ENCODE measurements around the gene DGKD.

DGKD gene

DNA sequence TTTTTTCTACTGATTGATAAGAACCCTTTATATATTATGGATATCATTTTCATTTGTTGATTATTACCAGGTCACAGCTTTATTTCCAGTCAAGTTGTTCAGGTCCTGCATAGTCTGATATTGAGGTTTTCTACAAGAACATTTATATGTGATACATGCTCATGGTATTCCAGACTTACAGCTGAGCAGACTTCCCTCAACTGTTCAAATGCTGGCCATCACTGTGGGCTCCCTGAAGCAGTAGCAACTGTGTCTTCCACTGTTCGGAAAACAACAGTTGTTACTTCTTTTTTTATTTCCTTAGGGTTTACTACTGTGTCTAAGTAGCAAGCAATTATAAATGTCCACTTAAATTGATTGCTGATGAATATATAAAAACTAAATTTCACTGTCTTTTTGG lies 79.5 kb downstream of the DGKD start:
- TF ChIP-seq, protein P1, sequence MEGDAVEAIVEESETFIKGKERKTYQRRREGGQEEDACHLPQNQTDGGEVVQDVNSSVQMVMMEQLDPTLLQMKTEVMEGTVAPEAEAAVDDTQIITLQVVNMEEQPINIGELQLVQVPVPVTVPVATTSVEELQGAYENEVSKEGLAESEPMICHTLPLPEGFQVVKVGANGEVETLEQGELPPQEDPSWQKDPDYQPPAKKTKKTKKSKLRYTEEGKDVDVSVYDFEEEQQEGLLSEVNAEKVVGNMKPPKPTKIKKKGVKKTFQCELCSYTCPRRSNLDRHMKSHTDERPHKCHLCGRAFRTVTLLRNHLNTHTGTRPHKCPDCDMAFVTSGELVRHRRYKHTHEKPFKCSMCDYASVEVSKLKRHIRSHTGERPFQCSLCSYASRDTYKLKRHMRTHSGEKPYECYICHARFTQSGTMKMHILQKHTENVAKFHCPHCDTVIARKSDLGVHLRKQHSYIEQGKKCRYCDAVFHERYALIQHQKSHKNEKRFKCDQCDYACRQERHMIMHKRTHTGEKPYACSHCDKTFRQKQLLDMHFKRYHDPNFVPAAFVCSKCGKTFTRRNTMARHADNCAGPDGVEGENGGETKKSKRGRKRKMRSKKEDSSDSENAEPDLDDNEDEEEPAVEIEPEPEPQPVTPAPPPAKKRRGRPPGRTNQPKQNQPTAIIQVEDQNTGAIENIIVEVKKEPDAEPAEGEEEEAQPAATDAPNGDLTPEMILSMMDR (IDR thresholded peaks at IDR 0.05), result no peak

DNA sequence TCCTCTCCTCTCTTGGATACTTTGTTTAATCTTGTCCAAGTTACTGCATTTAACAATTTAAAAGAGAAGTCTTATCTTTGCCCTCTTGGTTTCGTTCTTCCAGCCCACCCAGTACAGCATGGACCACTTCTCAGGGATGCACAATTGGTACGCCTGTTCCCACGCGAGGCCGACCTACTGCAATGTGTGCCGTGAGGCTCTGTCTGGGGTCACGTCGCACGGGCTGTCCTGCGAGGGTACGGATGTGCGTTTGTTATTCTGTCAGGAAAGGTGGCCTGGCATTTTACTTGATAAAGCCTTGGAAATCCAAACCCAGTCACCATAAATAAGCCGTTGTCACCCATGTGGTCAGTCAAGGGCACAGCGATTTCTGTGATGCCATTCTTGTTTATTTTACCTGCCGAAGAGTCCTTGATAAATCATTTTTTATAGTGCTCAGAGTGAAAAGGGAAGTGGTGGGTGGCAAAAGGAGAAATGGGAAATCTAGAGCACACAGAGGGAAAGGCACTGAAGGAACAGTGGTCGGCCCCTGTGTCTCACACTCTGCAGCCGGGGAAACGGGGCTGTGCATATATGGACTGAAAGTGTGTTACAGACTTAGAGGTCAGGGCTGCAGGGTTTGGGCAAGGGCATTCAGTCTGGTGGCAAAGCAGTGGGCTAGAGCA lies 80.5 kb downstream of the DGKD start:
- TF ChIP-seq, protein P1 (IDR thresholded peaks at IDR 0.05), result no peak

DNA sequence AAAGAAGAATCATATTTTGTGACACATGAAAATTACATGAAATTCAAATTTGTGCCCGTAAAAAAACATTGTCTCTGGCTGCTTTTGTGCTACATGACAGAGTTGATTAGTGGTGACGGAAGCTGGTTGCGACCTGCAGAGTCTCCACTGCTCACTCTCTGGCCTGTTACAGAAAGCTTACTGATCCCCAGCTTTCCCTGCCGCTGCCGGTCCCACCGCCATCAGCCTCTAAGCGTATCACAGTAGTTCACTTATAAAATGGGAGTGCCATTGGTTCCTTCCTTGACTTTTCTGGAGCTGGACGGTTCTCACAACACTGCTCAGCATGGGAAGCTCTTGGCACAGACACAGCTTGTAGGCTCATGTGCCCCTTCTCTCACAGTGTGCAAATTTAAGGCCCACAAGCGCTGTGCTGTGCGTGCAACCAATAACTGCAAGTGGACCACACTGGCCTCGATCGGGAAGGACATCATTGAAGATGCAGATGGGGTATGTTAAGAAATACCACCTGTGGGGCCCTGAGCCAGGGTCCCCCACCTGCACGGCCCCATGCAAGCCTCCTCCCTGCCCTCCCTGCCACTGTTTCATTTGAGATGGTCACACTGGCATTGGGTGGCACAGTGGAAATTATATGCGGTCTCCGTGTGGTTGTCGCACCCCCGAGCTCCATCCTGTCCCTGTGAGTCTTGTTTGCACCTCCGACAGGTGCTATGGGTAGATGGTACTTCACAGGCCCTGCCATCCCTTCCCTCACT lies 81.3 kb downstream of the DGKD start:
- TF ChIP-seq, protein P1 (IDR thresholded peaks at IDR 0.05), result no peak

DNA sequence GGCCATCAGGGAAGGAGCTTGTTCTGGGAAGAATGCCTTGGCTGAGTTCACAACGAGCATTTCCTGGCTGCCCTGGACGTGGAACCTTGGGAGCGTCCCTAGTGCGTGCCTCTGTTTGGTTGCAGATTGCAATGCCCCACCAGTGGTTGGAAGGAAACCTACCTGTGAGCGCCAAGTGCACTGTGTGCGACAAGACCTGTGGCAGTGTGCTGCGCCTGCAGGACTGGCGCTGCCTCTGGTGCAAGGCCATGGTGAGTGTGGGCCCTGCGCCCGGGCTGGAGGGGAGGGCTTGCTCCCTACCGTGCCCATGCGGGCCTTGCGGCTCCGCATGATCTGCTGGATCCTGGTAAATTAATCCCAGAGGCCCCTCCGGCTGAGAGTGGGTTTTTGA lies 81.9 kb downstream of the DGKD start:
- TF ChIP-seq, protein P1 (IDR thresholded peaks at IDR 0.05), result no peak

DNA sequence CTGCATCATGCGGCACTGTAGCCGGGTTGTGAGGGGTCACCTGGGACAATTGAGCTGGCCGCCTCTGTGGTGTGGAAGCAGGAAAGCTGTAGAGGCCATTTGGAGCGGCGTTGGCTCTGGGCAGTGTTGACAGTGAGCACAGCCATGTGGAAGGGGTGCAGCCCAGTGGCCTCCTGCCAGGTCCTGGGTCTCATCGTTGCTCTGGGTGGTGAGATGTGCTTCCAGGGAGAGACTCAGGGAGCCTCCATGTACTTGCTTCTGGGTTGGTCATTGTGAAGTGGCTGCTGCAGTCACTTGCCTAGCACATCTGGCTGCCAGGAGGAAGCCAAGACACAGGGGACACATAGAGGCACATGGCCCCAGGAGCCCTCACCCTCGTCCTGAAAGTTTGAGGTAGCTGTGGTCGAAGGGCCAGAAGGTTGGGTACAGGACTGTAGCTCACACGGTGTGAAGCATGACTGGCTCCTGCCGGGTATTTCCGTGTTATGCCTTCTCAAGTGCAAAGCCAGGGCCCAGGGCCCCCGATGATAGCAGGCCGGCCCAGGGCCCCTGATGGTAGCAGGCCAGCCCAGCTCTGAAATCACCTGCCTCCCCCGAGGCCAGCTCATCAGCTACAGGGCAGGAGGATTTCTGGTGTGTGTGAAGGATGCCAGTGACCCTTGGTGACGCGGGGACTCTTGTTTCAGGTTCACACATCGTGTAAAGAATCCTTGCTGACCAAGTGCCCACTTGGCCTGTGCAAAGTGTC lies 82.6 kb downstream of the DGKD start:
- TF ChIP-seq, protein P1 (IDR thresholded peaks at IDR 0.05), result no peak

DNA sequence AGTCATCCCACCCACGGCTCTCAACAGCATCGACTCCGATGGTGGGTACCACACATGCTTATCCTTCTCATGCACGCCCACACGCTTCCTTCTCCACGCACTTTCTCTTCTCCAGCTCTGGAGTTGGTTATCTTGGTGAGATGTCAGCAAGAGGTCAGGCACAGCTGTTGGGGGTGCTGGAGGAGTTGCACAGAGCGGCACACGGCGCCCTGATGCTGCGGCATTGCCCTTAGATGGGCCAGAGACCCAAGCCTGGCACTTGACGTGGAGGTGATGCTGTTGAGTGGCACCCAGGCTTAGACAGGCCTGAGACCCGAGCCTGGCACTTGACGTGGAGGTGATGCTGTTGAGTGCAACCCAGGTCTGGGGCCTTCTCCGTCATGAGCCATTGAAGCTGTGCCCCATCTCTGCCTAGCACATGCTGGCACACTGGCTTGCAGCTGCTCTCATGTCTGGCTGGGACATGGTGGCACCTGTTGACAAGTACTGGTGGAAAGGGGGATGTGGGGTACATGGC lies 83.2 kb downstream of the DGKD start:
- TF ChIP-seq, protein P1 (IDR thresholded peaks at IDR 0.05), result no peak

DNA sequence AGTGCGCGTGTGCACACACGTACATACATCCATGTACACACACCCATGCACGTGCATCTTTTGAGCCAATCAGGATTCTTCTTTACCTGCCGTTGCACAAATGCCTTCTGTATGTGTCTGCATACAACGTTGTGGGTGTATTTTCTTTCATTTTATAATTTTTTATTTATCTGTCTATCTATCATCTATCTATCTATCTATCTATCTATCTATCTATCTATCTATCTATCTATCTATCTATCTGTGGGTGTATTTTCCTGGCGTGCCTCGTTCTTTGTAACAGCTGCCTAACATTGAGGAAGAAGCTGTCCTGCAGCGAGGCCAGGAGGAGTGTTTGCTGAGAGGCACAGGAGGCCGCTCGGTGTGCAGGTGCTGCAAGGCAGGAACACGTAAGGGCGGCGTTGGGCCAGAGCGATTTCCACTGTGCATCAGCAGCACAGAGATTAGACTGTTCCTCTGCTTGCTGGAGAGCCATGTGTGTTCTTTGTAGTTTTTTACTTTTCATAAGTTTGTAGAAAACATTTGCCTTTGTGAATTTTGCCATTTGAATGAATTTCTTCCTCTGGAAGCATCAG lies 84.4 kb downstream of the DGKD start:
- TF ChIP-seq, protein P1 (IDR thresholded peaks at IDR 0.05), result no peak

Data from LNCAP (cell line).